ENCODE measurements around the gene GAGE12F. TPM values are rescaled to one million over a fixed set of nuclear protein-coding genes. Genes with fewer than 3 reads are reported as not detected.

Gene GAGE12F
- total RNA-seq, 4 donors from 2014 or later, result not detected

DNA sequence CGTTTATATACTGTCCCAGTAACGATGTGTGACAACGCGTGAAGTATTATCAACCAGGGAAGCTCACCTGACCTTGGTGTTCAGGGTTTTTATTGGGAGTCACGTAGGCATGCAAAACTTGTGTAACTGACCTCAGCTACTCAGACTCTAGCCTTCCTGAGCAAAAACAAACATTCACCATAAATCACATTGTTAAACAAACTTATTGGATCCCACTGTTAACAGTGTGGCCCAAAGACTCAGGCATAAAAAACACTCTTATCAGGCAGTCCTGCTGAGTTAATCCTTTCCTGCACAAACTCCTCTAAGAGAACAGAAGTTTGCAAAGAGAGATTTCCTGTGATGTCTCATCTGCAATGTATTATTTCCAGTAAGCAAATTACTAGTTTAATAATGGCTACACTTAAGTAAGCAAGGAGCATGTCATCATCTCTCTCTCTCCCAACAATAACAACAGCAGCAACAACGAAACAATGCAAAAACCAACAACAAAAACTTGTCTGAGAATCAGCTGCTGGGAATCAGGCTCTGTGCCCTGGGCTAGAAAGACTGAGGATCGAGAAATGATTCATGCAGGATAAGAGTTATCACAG lies 50.2 kb downstream of the GAGE12F start:
- H3K36me3 ChIP-seq, result no peaks in the 10 kb centered on the region
- ATAC-seq (no peak), DNase-seq (no peak)
- H3K4me3 ChIP-seq, result no peak overlapping the region
- H3K9me3 ChIP-seq, result no peaks in the 10 kb centered on the region
- TF ChIP-seq, protein P1, sequence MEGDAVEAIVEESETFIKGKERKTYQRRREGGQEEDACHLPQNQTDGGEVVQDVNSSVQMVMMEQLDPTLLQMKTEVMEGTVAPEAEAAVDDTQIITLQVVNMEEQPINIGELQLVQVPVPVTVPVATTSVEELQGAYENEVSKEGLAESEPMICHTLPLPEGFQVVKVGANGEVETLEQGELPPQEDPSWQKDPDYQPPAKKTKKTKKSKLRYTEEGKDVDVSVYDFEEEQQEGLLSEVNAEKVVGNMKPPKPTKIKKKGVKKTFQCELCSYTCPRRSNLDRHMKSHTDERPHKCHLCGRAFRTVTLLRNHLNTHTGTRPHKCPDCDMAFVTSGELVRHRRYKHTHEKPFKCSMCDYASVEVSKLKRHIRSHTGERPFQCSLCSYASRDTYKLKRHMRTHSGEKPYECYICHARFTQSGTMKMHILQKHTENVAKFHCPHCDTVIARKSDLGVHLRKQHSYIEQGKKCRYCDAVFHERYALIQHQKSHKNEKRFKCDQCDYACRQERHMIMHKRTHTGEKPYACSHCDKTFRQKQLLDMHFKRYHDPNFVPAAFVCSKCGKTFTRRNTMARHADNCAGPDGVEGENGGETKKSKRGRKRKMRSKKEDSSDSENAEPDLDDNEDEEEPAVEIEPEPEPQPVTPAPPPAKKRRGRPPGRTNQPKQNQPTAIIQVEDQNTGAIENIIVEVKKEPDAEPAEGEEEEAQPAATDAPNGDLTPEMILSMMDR (IDR thresholded peaks at IDR 0.05 in 4 of 5, conservative IDR thresholded peaks at IDR 0.05 in 1 of 5), result no peak
- no peak for TF ChIP-seq POLR2A (IDR thresholded peaks at IDR 0.05)
- intact Hi-C loops (cut with DNase I; ENCODE audit: low total_unique reads) (no loop called here), in situ Hi-C loops (cut with MboI; ENCODE audit: low sequenced_read_pairs in 4 of 4) (no loop called here)
- no peaks in the 10 kb centered on the region for H3K27me3 ChIP-seq
- H3K27ac ChIP-seq, result no peak overlapping the region
- no peaks in the 10 kb centered on the region for H3K4me1 ChIP-seq

Other genes starting within 250 kb of the GAGE12F start
- gene GAGE12J, start 238.8 kb upstream of the GAGE12F start, total RNA-seq, result not detected
- not detected for gene GAGE13, start 229.3 kb upstream of the GAGE12F start, total RNA-seq
- gene GAGE12C, start 28.7 kb upstream of the GAGE12F start, total RNA-seq, result not detected
- gene GAGE12D, start 19.1 kb upstream of the GAGE12F start, total RNA-seq, result not detected
- not detected for gene GAGE12E, start 9.6 kb upstream of the GAGE12F start, total RNA-seq
- not detected for gene GAGE12G, start 9.6 kb downstream of the GAGE12F start, total RNA-seq
- not detected for gene GAGE12H, start 19.1 kb downstream of the GAGE12F start, total RNA-seq
- not detected for gene GAGE2A, start 28.7 kb downstream of the GAGE12F start, total RNA-seq
- not detected for gene GAGE1, start 38.2 kb downstream of the GAGE12F start, total RNA-seq
- gene PAGE1, start 135.1 kb downstream of the GAGE12F start, total RNA-seq, result not detected

All from gastrocnemius medialis (tissue), 4 donors.